GM12874 (cell line): ENCODE results near the gene SRP9.

ENCODE experiments used
- CTCF ChIP-seq: IDR thresholded peaks from 2 replicates; pipeline ENCODE4 v1.5.1; 2011; ENCODE audit warnings: low read depth, mild to moderate bottlenecking, control low read depth, low read length, moderate library complexity; ENCODE audit not compliant: insufficient read depth

Gene SRP9

DNA sequence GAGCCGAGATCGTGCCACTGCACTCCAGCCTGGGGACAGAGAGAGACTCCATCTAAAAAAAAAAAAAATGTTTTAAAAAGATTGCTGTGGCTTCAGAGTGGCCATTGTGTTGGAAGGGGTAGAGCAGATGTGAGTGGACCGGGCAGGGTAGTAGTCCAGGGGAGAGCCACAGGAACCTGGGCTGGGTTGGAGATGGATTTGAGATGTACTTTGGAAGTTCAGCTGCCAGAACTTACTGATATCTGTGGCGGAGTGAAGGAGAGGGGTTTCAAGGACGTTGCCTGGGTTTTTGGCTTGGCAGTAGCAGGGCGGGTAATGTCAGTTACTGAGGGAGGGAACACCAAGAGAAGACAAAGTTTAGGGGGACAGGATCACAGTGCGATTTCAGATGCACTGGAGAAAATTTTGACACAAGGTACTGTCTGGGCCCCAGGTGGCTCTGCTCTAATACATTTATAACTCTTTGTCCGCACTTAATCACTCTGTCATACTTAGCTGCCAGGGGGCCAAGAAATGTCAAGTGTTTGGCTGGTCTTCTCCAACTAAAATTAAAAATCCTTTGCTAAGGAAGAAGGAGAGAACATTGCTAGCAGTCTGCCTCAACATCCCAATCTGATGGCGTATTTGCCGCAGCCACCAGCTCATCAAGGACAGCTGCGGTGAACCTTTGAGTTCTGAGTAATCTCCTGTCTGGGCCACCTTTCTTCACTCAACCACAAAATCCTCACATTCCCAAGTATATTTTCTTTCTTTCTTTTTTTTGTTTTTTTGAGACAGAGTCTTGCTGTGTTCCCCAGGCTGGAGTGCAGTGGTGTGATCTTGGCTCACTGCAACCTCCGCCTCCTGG, 41.9 kb downstream of the SRP9 start:
- TF ChIP-seq CTCF = no peak

- TF ChIP-seq CTCF = no peak
Observed at GRCh38 chr1:225820522-225821120, 43.0 kb downstream of the SRP9 start.

DNA sequence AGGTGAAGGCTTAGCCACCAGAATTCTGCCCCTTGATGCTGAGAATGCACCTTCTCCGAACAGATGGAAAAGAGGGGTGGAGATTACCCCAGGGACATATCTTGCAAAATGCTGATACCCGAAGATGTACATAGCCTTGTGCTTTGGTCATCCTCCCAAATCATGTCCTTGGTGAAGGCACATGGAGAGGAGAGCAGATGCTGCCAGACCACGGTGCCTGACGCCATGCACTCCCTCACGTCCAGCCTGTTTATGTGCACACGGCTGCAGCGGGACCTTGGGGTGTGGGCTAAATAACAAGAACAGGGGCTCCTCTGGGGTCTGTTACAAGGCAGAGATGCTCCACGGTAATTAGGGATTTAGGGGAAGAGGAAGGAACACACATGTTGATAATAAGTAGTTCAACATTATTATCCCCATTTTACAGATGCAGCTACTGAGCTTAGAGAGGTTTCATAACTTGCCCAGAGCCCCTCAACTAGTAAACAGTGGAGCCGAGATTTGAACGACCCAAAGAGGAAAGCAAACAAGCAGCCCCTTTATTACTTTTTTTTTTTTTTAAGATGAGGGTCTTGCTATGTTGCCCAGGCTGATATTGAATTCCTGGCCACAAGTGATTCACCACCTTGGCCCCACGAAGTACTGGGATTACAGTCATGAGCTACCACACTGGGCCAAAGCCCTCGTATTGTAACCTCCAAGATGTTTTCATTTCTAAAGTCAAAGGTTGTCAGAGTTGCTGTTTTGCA, 45.2 kb downstream of the SRP9 start:
- no peak for TF ChIP-seq CTCF

GRCh38 chr1:225823811-225824261, 46.2 kb downstream of the SRP9 start:
- no peak for TF ChIP-seq CTCF

DNA sequence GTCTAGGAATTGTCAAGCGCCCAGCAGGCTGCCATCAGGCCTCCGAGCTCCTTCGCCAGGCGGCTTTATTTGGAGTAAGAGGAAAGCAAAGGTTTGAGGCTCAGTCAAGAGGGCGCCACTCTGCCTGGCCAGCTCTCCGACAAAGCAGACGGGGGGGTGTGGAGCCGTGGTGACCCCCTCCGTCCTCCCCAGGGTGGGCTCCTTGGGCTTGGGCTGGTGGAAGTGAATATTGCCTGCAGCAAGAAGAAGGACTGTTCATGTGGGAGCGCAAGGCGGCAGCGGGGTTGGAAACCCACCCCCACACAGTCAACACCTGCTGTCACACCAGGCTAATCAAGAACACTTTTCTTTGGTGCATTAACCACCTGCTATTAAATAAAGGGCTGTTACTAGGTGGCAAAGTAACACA, 46.9 kb downstream of the SRP9 start:
- TF ChIP-seq CTCF = no peak

GRCh38 chr1:225825078-225825477, 47.5 kb downstream of the SRP9 start:
- no peak for TF ChIP-seq CTCF

- TF ChIP-seq CTCF = no peak
Observed at GRCh38 chr1:225825607-225826007, 48.0 kb downstream of the SRP9 start.
